Pancreas (tissue), 10 donors: ENCODE results near the gene CARS1. TPM values are rescaled to one million over a fixed set of nuclear protein-coding genes. Genes with fewer than 3 reads are reported as not detected.

ENCODE experiments used
- ATAC-seq, 4 donors: fragments of 200-7000 bp; cut with Tn5 transposase; one replicate each; pipeline versions ENCODE4 v1.8.0 to v1.9.1; 2020; ENCODE audit warnings: mild to moderate bottlenecking in 4 of 4, moderate library complexity in 4 of 4
- DNase-seq, 6 donors: peaks; one replicate each; pipeline ENCODE4 v3.0.0-alpha.2; 2020
- FAIRE-seq: peaks from 2 replicates; lab custom pipeline; 2012; peaks lifted over from hg19 to GRCh38; lab: Jason Lieb, UNC
- H3K27ac ChIP-seq, 4 donors: fragments of 200-600 bp; sonication (generic); 1 replicate in 3 of 4; 2 replicates in 1 of 4; pipeline versions ENCODE4 v1.5.0 to v1.8.0; 2020
- H3K27me3 ChIP-seq, 4 donors: fragments of 200-600 bp; one replicate each; pipeline ENCODE4 v1.8.0; 2021
- H3K36me3 ChIP-seq, 3 donors: fragments of 200-600 bp; sonication (generic) in 1 of 3; one replicate each; pipeline versions ENCODE4 v1.5.0 to v1.8.0; 2020 to 2021
- H3K4me1 ChIP-seq, 3 donors: fragments of 200-600 bp; one replicate each; pipeline ENCODE4 v1.8.0; 2021
- H3K4me3 ChIP-seq, 4 donors: fragments of 200-600 bp; sonication (generic) in 2 of 4; one replicate each; pipeline versions ENCODE4 v1.5.0 to v1.8.0; 2020 to 2021
- H3K9me3 ChIP-seq, 4 donors: fragments of 200-600 bp; one replicate each; pipeline ENCODE4 v1.8.0; 2021
- CTCF ChIP-seq, 4 donors: fragments of 200-600 bp; sonication (generic) in 3 of 4; IDR thresholded peaks; one replicate each; pipeline versions ENCODE4 v1.5.0 to v1.8.0; 2021; ENCODE audit warnings: antibody characterized with exemption in 4 of 4
- WGBS, 2 donors: extraction: QIAGEN DNeasy Blood & Tissue Kit; methylation state at CpG; one replicate each; pipeline ENCODE4 v1.1.7; 2013; 5-methylcytosine and 5-hydroxymethylcytosine counted together
- intact Hi-C, 3 donors: fragments of 100-400 bp; cut with DNase I; formaldehyde crosslinking; loops; one replicate each; pipeline versions ENCODE4 v1.11.1 to v1.14.2; 2022
- polyA plus RNA-seq, 2 donors: library from polyadenylated mRNA; stranded (reverse); fragments of 200-250 nt; gene quantifications; one replicate each; pipeline ENCODE4 v1.2.3, GENCODE V29; 2013
- total RNA-seq, 6 donors: library from RNA; stranded (reverse); fragmentation: NEBNext Ultra II Directional in 4 of 6; extraction: Animal tissue kit (Norgen Biotek cat#: 25700) in 4 of 6; gene quantifications; one replicate each; pipeline versions ENCODE4 v1.2.1 to v1.2.4, GENCODE V29; 2021 to 2023
- donor health status: healthy with polysubstance abuse.
- donor health status: DM: no; HTN: no; CAD: no; lungs with moderate emphysema.
- donor health status: DM: no; HTN: no; CAD: no.
- donor health status: control.
- donor health status: control.
- donor health status: Bipolar disorder and iron deficiency.
- donor health status: DM: yes; HTN: yes; CAD: no.
- donor health status: DM: no; HTN: no; CAD: no.
- donor health status: DM: no; HTN: no; CAD: no.
- donor health status: DM: yes; HTN: yes; CAD: no.

CARS1 gene
- total and polyA plus RNA-seq, 8 donors = 14.8 to 65.0 (median 19.8) TPM

GRCh38 chr11:2989551-2989950 lies 67.7 kb downstream of the CARS1 start:
- H3K27me3 ChIP-seq = no peaks in the 10 kb centered on the region
- FAIRE-seq (no peak), ATAC-seq (no peak), DNase-seq (no peak)
- intact Hi-C loops = no loop called here
- TF ChIP-seq CTCF (IDR thresholded peaks at IDR 0.05) = no peak
- no peaks in the 10 kb centered on the region for H3K36me3 ChIP-seq
- peaks cover 14 to 40% (median 35%) of the 10 kb centered on the region in 3 donors for H3K4me1 ChIP-seq
- no peaks in the 10 kb centered on the region for H3K9me3 ChIP-seq
- H3K4me3 ChIP-seq = peak overlapping the region in 1 of 4 donors; percentile 15
- WGBS, 2 donors = 26 to 36% methylated on average over 3 of the region's 3 CpGs
- H3K27ac ChIP-seq = peak overlapping the region in 2 of 4 donors; percentile 0 to 43

GRCh38 chr11:2989006-2989405 lies 68.2 kb downstream of the CARS1 start:
- Histone ChIP-seq H3K4me1 (peaks cover 14 to 40% (median 35%) of the 10 kb centered on the region in 3 donors), H3K4me3 (peak overlapping the region in 1 of 4 donors; percentile 15), H3K27ac (peak overlapping the region in 2 of 4 donors; percentile 0 to 43), H3K36me3 (no peaks in the 10 kb centered on the region), H3K9me3 (no peaks in the 10 kb centered on the region), H3K27me3 (no peaks in the 10 kb centered on the region)
- FAIRE-seq (no peak), DNase-seq (no peak), ATAC-seq (no peak)
- TF ChIP-seq CTCF (IDR thresholded peaks at IDR 0.05) = no peak
- WGBS, 2 donors = 17 to 24% methylated on average over 4 of the region's 4 CpGs
- intact Hi-C loops = no loop called here

- Histone ChIP-seq H3K4me1 (peaks cover 14 to 40% (median 35%) of the 10 kb centered on the region in 3 donors), H3K4me3 (peak overlapping the region in 1 of 4 donors; percentile 15), H3K27me3 (no peaks in the 10 kb centered on the region), H3K36me3 (no peaks in the 10 kb centered on the region), H3K9me3 (no peaks in the 10 kb centered on the region), H3K27ac (peak overlapping the region in 2 of 4 donors; percentile 0 to 43)
- no peak for TF ChIP-seq CTCF (IDR thresholded peaks at IDR 0.05)
- FAIRE-seq (no peak), DNase-seq (no peak), ATAC-seq (no peak)
- intact Hi-C loops = no loop called here
- WGBS, 2 donors = 30 to 31% methylated on average over 11 of the region's 11 CpGs
These were observed 69.1 kb downstream of the CARS1 start for GRCh38 chr11:2987881-2988861.

GRCh38 chr11:2983908-2984307 lies 73.3 kb downstream of the CARS1 start:
- Histone ChIP-seq H3K27me3 (no peaks in the 10 kb centered on the region), H3K9me3 (no peaks in the 10 kb centered on the region), H3K36me3 (peaks cover 0 to 2% (median 0%) of the 10 kb centered on the region in 3 donors), H3K27ac (no peak overlapping the region), H3K4me3 (no peak overlapping the region), H3K4me1 (peaks cover 10 to 26% (median 23%) of the 10 kb centered on the region in 3 donors)
- ATAC-seq (no peak), DNase-seq (no peak), FAIRE-seq (no peak)
- no peak for TF ChIP-seq CTCF (IDR thresholded peaks at IDR 0.05)
- 95 to 96% methylated on average over 4 of the region's 4 CpGs for WGBS, 2 donors
- intact Hi-C loops = no loop called here
